Endodermal cell (in vitro differentiated cells): ENCODE measurements around the gene DDX39A. TPM values are rescaled to one million over a fixed set of nuclear protein-coding genes. Genes with fewer than 3 reads are reported as not detected.

Experiments used
- DNase-seq: peaks from one replicate; pipeline ENCODE4 v3.0.0-alpha.2; 2017
- H3K27ac ChIP-seq: 2 replicates; pipeline ENCODE4 v1.5.1; 2013; ENCODE audit warnings: mild to moderate bottlenecking, low read depth, low read length, moderate library complexity
- H3K27me3 ChIP-seq: 2 replicates; pipeline ENCODE4 v1.6.1; 2013; ENCODE audit warnings: mild to moderate bottlenecking, low read length, moderate library complexity; ENCODE audit not compliant: insufficient read depth, control insufficient read depth, poor library complexity, severe bottlenecking
- H3K36me3 ChIP-seq: 2 replicates; pipeline ENCODE4 v1.7.0; 2013; ENCODE audit warnings: mild to moderate bottlenecking, low read length, moderate library complexity; ENCODE audit not compliant: control insufficient read depth, insufficient read depth
- H3K4me1 ChIP-seq: one replicate; pipeline ENCODE4 v1.7.0; 2013; ENCODE audit warnings: low read length; ENCODE audit not compliant: control insufficient read depth, insufficient read depth
- H3K4me3 ChIP-seq: 2 replicates; pipeline ENCODE4 v1.5.1; 2013; ENCODE audit warnings: mild to moderate bottlenecking, low read length, moderate library complexity
- H3K9ac ChIP-seq: 2 replicates; pipeline ENCODE4 v1.6.1; 2013; ENCODE audit warnings: mild to moderate bottlenecking, low read length, moderate library complexity; ENCODE audit not compliant: poor library complexity, severe bottlenecking; ENCODE audit errors: extremely low read depth
- H3K9me3 ChIP-seq: 2 replicates; pipeline ENCODE4 v1.6.1; 2013; ENCODE audit warnings: mild to moderate bottlenecking, low read length, moderate library complexity; ENCODE audit not compliant: control insufficient read depth
- H3K27ac Mint-ChIP-seq: 2 replicates; pipeline ENCODE4 v1.8.0; 2020; ENCODE audit warnings: mixed read lengths
- H3K27me3 Mint-ChIP-seq: 2 replicates; pipeline ENCODE4 v1.8.0; 2021; ENCODE audit warnings: mild to moderate bottlenecking, mixed read lengths; ENCODE audit not compliant: insufficient read depth
- H3K36me3 Mint-ChIP-seq: 2 replicates; pipeline ENCODE4 v1.8.0; 2020; ENCODE audit warnings: low read depth, mixed read lengths
- H3K4me1 Mint-ChIP-seq: 2 replicates; pipeline ENCODE4 v1.8.0; 2020; ENCODE audit warnings: mixed read lengths
- H3K4me3 Mint-ChIP-seq: 2 replicates; pipeline ENCODE4 v1.8.0; 2020; ENCODE audit warnings: mild to moderate bottlenecking, moderate library complexity, mixed read lengths
- H3K9me3 Mint-ChIP-seq: 2 replicates; pipeline ENCODE4 v1.8.0; 2020; ENCODE audit warnings: mild to moderate bottlenecking, mixed read lengths
- CTCF ChIP-seq: fragments of 200-600 bp; sonication (generic); conservative IDR thresholded peaks from 2 replicates; pipeline ENCODE4 v1.5.0; 2021; ENCODE audit warnings: antibody characterized with exemption, mild to moderate bottlenecking
- WGBS, 2 experiments: methylation state at CpG; one replicate each; pipeline versions ENCODE4 v1.1.5 to v1.1.7; 2013; ENCODE audit warnings: missing lambda C conversion rate in 2 of 2, mixed read lengths in 1 of 2; ENCODE audit not compliant: insufficient coverage in 1 of 2, insufficient read length in 1 of 2; 5-methylcytosine and 5-hydroxymethylcytosine counted together
- total RNA-seq, 2 donors: library from RNA; stranded (reverse); fragmentation: NEBNext Ultra II Directional in 1 of 2; extraction: Animal tissue kit (Norgen Biotek cat#: 25700) in 1 of 2; gene quantifications; 2 replicates in 1 of 2; 3 replicates in 1 of 2; pipeline ENCODE4 v1.2.1, GENCODE V29; 2021

Gene DDX39A
- total RNA-seq, 2 donors from 2014 or later = 82.5 to 86.1 TPM

- H3K4me1 ChIP-seq = no peaks in the 10 kb centered on the region
- H3K9me3 Mint-ChIP-seq = no peaks in the 10 kb centered on the region
- peaks cover 39% of the 10 kb centered on the region for H3K36me3 ChIP-seq
- no peaks in the 10 kb centered on the region for H3K27me3 ChIP-seq
- no peak for TF ChIP-seq CTCF
- H3K4me3 Mint-ChIP-seq = no peak overlapping the region
- H3K4me3 ChIP-seq = no peak overlapping the region
- 87 to 98% methylated on average over 18 to 30 of the region's 30 CpGs for WGBS, 2 experiments
- no peak overlapping the region for H3K9ac ChIP-seq
- no peaks in the 10 kb centered on the region for H3K4me1 Mint-ChIP-seq
- H3K27me3 Mint-ChIP-seq = no peaks in the 10 kb centered on the region
- DNase-seq = peak; percentile 99
- peak overlapping the region; percentile 20 for H3K27ac Mint-ChIP-seq
- peaks cover 72% of the 10 kb centered on the region for H3K36me3 Mint-ChIP-seq
- no peaks in the 10 kb centered on the region for H3K9me3 ChIP-seq
- H3K27ac ChIP-seq = no peak overlapping the region
Observed at GRCh38 chr19:14450168-14450874, 31.2 kb upstream of the DDX39A start.

- peaks cover 71% of the 10 kb centered on the region for H3K36me3 Mint-ChIP-seq
Observed at GRCh38 chr19:14449321-14449720, 30.2 kb upstream of the DDX39A start.

GRCh38 chr19:14446336-14447036 lies 27.3 kb upstream of the DDX39A start:
- Histone ChIP-seq H3K27ac (no peak overlapping the region), H3K9me3 (no peaks in the 10 kb centered on the region), H3K4me1 (no peaks in the 10 kb centered on the region), H3K27me3 (no peaks in the 10 kb centered on the region), H3K4me3 (no peak overlapping the region), H3K9ac (no peak overlapping the region), H3K36me3 (peaks cover 54% of the 10 kb centered on the region)
- Mint-ChIP-seq H3K36me3 (peaks cover 74% of the 10 kb centered on the region), H3K4me3 (no peak overlapping the region), H3K27me3 (no peaks in the 10 kb centered on the region), H3K4me1 (no peaks in the 10 kb centered on the region), H3K9me3 (no peaks in the 10 kb centered on the region), H3K27ac (no peak overlapping the region)
- 90 to 93% methylated on average over 10 of the region's 10 CpGs for whole genome bisulfite sequencing, 2 experiments
- no peak for DNase-seq
- TF ChIP-seq CTCF = no peak

More at GRCh38 chr19:14449321-14449720, 30.2 kb upstream of the DDX39A start:
- Histone ChIP-seq H3K36me3 (peaks cover 37% of the 10 kb centered on the region), H3K9ac (no peak overlapping the region), H3K4me1 (no peaks in the 10 kb centered on the region), H3K27ac (no peak overlapping the region), H3K9me3 (no peaks in the 10 kb centered on the region), H3K27me3 (no peaks in the 10 kb centered on the region), H3K4me3 (no peak overlapping the region)
- Mint-ChIP-seq H3K4me3 (no peak overlapping the region), H3K27ac (no peak overlapping the region), H3K9me3 (no peaks in the 10 kb centered on the region), H3K4me1 (no peaks in the 10 kb centered on the region), H3K27me3 (no peaks in the 10 kb centered on the region)
- TF ChIP-seq CTCF = no peak
- no peak for DNase-seq
- 97 to 99% methylated on average over 5 to 6 of the region's 6 CpGs for WGBS, 2 experiments
